Hepatocyte (in vitro differentiated cells): ENCODE results near the gene SLC37A1. TPM values are rescaled to one million over a fixed set of nuclear protein-coding genes. Genes with fewer than 3 reads are reported as not detected.

Source experiments
- DNase-seq: peaks from one replicate; pipeline ENCODE4 v3.0.0-alpha.2; 2016; ENCODE audit warnings: low spot score
- H2AFZ ChIP-seq: fragments of 200-600 bp; sonication (generic); 2 replicates; pipeline ENCODE4 v1.6.0; 2016; ENCODE audit warnings: antibody characterized with exemption, mild to moderate bottlenecking
- H3K27ac ChIP-seq: fragments of 200-600 bp; sonication (generic); 2 replicates; pipeline ENCODE4 v1.5.1; 2016; ENCODE audit warnings: mild to moderate bottlenecking
- H3K27me3 ChIP-seq: fragments of 200-600 bp; sonication (generic); 2 replicates; pipeline ENCODE4 v1.6.1; 2016
- H3K36me3 ChIP-seq: fragments of 200-600 bp; sonication (generic); replicated peaks from 2 replicates; pipeline ENCODE4 v1.5.1; 2016; ENCODE audit warnings: low read depth; ENCODE audit not compliant: insufficient read depth
- H3K4me1 ChIP-seq: fragments of 200-600 bp; sonication (generic); 2 replicates; pipeline ENCODE4 v1.5.1; 2016; ENCODE audit warnings: mild to moderate bottlenecking, moderate library complexity; ENCODE audit not compliant: insufficient read depth
- H3K4me2 ChIP-seq: fragments of 200-600 bp; sonication (generic); 2 replicates; pipeline ENCODE4 v1.6.0; 2016
- H3K4me3 ChIP-seq: fragments of 200-600 bp; sonication (generic); 2 replicates; pipeline ENCODE4 v1.5.1; 2016; ENCODE audit warnings: mild to moderate bottlenecking
- H3K79me2 ChIP-seq: fragments of 200-600 bp; sonication (generic); 2 replicates; pipeline ENCODE4 v1.6.0; 2017; ENCODE audit warnings: mild to moderate bottlenecking
- H3K9me2 ChIP-seq: fragments of 200-600 bp; sonication (generic); replicated peaks from 2 replicates; pipeline ENCODE4 v1.6.0; 2017; ENCODE audit warnings: mild to moderate bottlenecking; ENCODE audit not compliant: insufficient read depth
- H3K9me3 ChIP-seq: fragments of 200-600 bp; sonication (generic); 2 replicates; pipeline ENCODE4 v1.5.1; 2016; ENCODE audit warnings: low read depth, mild to moderate bottlenecking
- H4K20me1 ChIP-seq: fragments of 200-600 bp; sonication (generic); 2 replicates; pipeline ENCODE4 v1.6.0; 2016; ENCODE audit warnings: mild to moderate bottlenecking; ENCODE audit not compliant: insufficient read depth, poor library complexity, severe bottlenecking
- CTCF ChIP-seq: fragments of 200-600 bp; sonication (generic); IDR thresholded peaks from 2 replicates; pipeline ENCODE4 v1.5.1; 2016; ENCODE audit warnings: antibody characterized with exemption, mild to moderate bottlenecking; ENCODE audit not compliant: poor library complexity
- EZH2 ChIP-seq: fragments of 200-600 bp; sonication (generic); IDR thresholded peaks from 2 replicates; pipeline ENCODE4 v1.6.1; 2016; ENCODE audit warnings: antibody characterized with exemption, mild to moderate bottlenecking, borderline replicate concordance
- EZH2phosphoT487 ChIP-seq: fragments of 200-600 bp; sonication (generic); IDR thresholded peaks from one replicate; pipeline ENCODE4 v1.6.1; 2018; ENCODE audit warnings: antibody characterized with exemption, mild to moderate bottlenecking, low read depth, moderate library complexity; ENCODE audit not compliant: unreplicated experiment, severe bottlenecking
- WGBS: methylation state at CpG from one replicate; pipeline ENCODE4 v1.1.6; 2016; ENCODE audit warnings: low lambda C conversion rate; ENCODE audit errors: missing lambda C conversion rate; 5-methylcytosine and 5-hydroxymethylcytosine counted together
- polyA plus RNA-seq: library from polyadenylated mRNA; unstranded; fragments of >200 nt; fragmentation: Nextera tagmentation; extraction: Ambion mirVana; gene quantifications from 2 replicates; pipeline ENCODE4 v1.2.1, GENCODE V29; 2016
- total RNA-seq: library from RNA; depleted of rRNA; stranded (reverse); fragments of >200 nt; gene quantifications from 2 replicates; pipeline ENCODE4 v1.2.3, GENCODE V29; 2014

SLC37A1 gene
- total and polyA plus RNA-seq, 2 experiments from 2014 or later: 17.9 to 18.5 TPM

DNA sequence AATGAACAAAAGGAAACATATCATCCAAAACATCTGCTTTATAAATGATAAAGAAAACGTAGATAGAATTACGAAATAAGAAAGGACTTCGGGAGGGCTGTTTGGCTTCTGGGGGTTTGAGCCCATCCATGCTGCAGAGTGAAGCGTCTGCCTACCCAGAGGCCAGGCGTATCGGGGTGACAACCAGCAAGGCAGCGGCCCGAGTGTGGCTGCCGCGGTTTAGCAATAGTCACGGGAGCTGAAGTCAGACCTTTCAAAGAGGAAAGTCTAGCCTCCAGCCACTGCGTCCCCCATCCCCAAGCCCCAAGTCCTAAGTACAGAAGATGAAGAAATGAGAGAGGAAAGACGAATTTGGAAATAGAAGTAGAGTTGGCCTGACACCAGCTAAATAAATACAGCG lies 8.6 kb downstream of the SLC37A1 start:
- H3K27me3 ChIP-seq: no peaks in the 10 kb centered on the region
- peak overlapping the region; percentile 96 for H3K27ac ChIP-seq
- H3K4me1 ChIP-seq: peaks cover 49% of the 10 kb centered on the region
- peaks cover 57% of the 10 kb centered on the region for H3K79me2 ChIP-seq
- no peaks in the 10 kb centered on the region for H4K20me1 ChIP-seq
- H3K4me2 ChIP-seq: no peak overlapping the region
- DNase-seq: no peak
- H3K9me2 ChIP-seq: no peaks in the 10 kb centered on the region
- WGBS: 95% methylated on average over 14 of the region's 14 CpGs
- TF ChIP-seq EZH2phosphoT487 (no peak), CTCF (no peak), EZH2 (no peak)
- H3K4me3 ChIP-seq: no peak overlapping the region
- H3K9me3 ChIP-seq: no peaks in the 10 kb centered on the region
- no peaks in the 10 kb centered on the region for H3K36me3 ChIP-seq
- no peak overlapping the region for H2AFZ ChIP-seq

DNA sequence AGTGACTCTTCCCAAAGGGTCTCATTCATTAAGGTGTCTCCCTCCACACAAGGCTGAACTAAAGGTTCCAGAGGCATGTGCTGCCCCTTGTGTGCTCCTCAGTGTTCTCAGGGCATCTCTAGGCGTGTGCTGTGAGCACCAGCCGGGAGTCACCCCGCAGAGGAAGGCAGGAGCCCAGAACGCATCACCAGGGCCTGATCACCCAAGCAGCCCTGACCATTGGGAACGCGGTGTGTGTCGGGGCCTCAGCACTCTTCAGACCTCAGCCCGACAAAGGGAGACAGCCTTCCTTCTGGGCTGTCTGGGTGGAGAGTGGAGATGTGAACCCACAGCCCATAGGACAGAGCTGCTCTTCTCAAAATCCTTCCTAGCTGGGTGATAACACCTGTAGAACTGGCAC lies 9.1 kb downstream of the SLC37A1 start:
- over 99% methylated on average over 8 of the region's 8 CpGs for WGBS
- TF ChIP-seq EZH2 (no peak), EZH2phosphoT487 (no peak), CTCF (no peak)
- H2AFZ ChIP-seq: no peak overlapping the region
- H3K79me2 ChIP-seq: peaks cover 52% of the 10 kb centered on the region
- no peak overlapping the region for H3K4me2 ChIP-seq
- no peaks in the 10 kb centered on the region for H3K9me3 ChIP-seq
- peaks cover 44% of the 10 kb centered on the region for H3K4me1 ChIP-seq
- no peaks in the 10 kb centered on the region for H4K20me1 ChIP-seq
- no peaks in the 10 kb centered on the region for H3K9me2 ChIP-seq
- H3K4me3 ChIP-seq: no peak overlapping the region
- DNase-seq: no peak
- peak overlapping the region; percentile 96 for H3K27ac ChIP-seq
- no peaks in the 10 kb centered on the region for H3K36me3 ChIP-seq
- H3K27me3 ChIP-seq: no peaks in the 10 kb centered on the region

- 96% methylated on average over 7 of the region's 7 CpGs for WGBS
Observed at GRCh38 chr21:42523211-42523610, 9.6 kb downstream of the SLC37A1 start.

More at GRCh38 chr21:42523211-42523610, 9.6 kb downstream of the SLC37A1 start:
- DNase-seq: no peak
- H2AFZ ChIP-seq: no peak overlapping the region
- peaks cover 53% of the 10 kb centered on the region for H3K79me2 ChIP-seq
- H3K9me3 ChIP-seq: no peaks in the 10 kb centered on the region
- peaks cover 40% of the 10 kb centered on the region for H3K4me1 ChIP-seq
- no peak overlapping the region for H3K4me2 ChIP-seq
- TF ChIP-seq EZH2phosphoT487 (no peak), EZH2 (no peak), CTCF (no peak)
- H3K36me3 ChIP-seq: no peaks in the 10 kb centered on the region
- no peaks in the 10 kb centered on the region for H3K27me3 ChIP-seq
- H4K20me1 ChIP-seq: no peaks in the 10 kb centered on the region
- no peak overlapping the region for H3K4me3 ChIP-seq
- H3K27ac ChIP-seq: peak overlapping the region; percentile 96
- no peaks in the 10 kb centered on the region for H3K9me2 ChIP-seq
